Gastrocnemius medialis (tissue), 4 donors: ENCODE measurements around the gene ZNF562. TPM values are rescaled to one million over a fixed set of nuclear protein-coding genes. Genes with fewer than 3 reads are reported as not detected.
"Not testable (repeated sequence)": the region's sequence is repeated elsewhere in the genome, so short reads cannot be mapped to it uniquely, and the experiment has no call there.

Experiments
- ATAC-seq, 2 donors: fragments of 150-250 bp; one replicate each; pipeline ENCODE4 v1.9.1; 2016
- DNase-seq, 2 donors: peaks; one replicate each; pipeline ENCODE4 v3.0.0-alpha.2; 2019
- H3K27ac ChIP-seq, 4 donors: fragments of 200-600 bp; sonication (generic); 1 replicate in 1 of 4; 2 replicates in 3 of 4; pipeline ENCODE4 v1.5.1; 2016 to 2018; ENCODE audit warnings: mild to moderate bottlenecking in 2 of 4, moderate library complexity in 1 of 4
- H3K27me3 ChIP-seq, 3 donors: fragments of 200-600 bp; sonication (generic) in 2 of 3; 1 replicate in 1 of 3; 2 replicates in 2 of 3; pipeline versions ENCODE4 v1.5.1 to v1.6.0; 2016 to 2019; ENCODE audit warnings: mild to moderate bottlenecking in 1 of 3, moderate library complexity in 1 of 3
- H3K36me3 ChIP-seq, 2 donors: fragments of 200-600 bp; sonication (generic) in 1 of 2; one replicate each; pipeline ENCODE4 v1.5.1; 2017 to 2018
- H3K4me1 ChIP-seq, 2 donors: fragments of 200-600 bp; sonication (generic) in 1 of 2; one replicate each; pipeline ENCODE4 v1.5.1; 2016 to 2017; ENCODE audit warnings: mild to moderate bottlenecking in 2 of 2
- H3K4me3 ChIP-seq, 4 donors: fragments of 200-600 bp; sonication (generic) in 3 of 4; 1 replicate in 1 of 4; 2 replicates in 3 of 4; pipeline ENCODE4 v1.5.1; 2016 to 2019; ENCODE audit warnings: mild to moderate bottlenecking in 2 of 4
- H3K9me3 ChIP-seq, 3 donors: fragments of 200-600 bp; sonication (generic) in 2 of 3; 1 replicate in 1 of 3; 2 replicates in 2 of 3; pipeline ENCODE4 v1.5.1; 2016 to 2019
- POLR2A ChIP-seq, 2 donors: fragments of 450-650 bp; IDR thresholded peaks; one replicate each; pipeline ENCODE4 v1.6.1; 2017; ENCODE audit warnings: antibody characterized with exemption in 2 of 2, mild to moderate bottlenecking in 2 of 2, moderate library complexity in 2 of 2
- in situ Hi-C, 4 donors: fragments of 200-750 bp; cut with MboI; loops; one replicate each; pipeline versions ENCODE4 v1.15.0 to v1.8.0; 2017; ENCODE audit warnings: low sequenced_read_pairs in 4 of 4
- intact Hi-C: fragments of 100-400 bp; cut with DNase I; formaldehyde crosslinking; loops from one replicate; pipeline ENCODE4 v1.15.1; 2023; ENCODE audit warnings: low total_unique reads
- total RNA-seq, 4 donors: library from RNA; depleted of rRNA; stranded (reverse); fragments of >200 nt; gene quantifications; one replicate each; pipeline versions ENCODE4 v1.1.0 to v1.2.3, GENCODE V29; 2016
- TF ChIP-seq, protein P1 (sequence below), 5 experiments: fragments of 450-650 bp in 3 of 5; fragments of 200-600 bp in 2 of 5; sonication (generic) in 2 of 5; IDR thresholded peaks in 4 of 5; conservative IDR thresholded peaks in 1 of 5; 1 replicate in 4 of 5; 2 replicates in 1 of 5; pipeline ENCODE4 v1.5.1; 2016 to 2019; ENCODE audit warnings: antibody characterized with exemption in 5 of 5, mild to moderate bottlenecking in 3 of 5, moderate library complexity in 3 of 5

ZNF562 gene
- total RNA-seq, 4 donors from 2014 or later, result 3.0 to 8.1 (median 6.6) TPM

DNA sequence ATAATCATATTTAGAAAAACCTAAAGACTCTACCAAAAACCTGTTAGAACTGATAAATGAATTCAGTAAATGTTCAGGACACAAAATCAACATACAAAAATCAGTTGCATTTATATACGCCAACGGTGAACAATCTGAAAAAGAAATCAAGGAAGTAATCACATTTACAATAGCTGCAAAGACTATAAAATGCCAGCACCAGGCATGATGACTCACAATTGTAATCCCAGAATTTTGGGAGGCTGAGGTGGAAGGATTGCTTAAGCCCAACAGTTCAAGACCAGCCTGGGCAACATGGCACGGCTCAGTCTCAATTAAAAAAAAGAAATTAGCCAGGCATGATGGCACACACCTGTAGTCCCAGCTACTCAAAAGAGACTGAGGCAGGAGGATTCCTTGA lies 7.0 kb downstream of the ZNF562 start:
- Histone ChIP-seq H3K4me3 (no peak overlapping the region), H3K9me3 (peaks cover 0 to 7% (median 0%) of the 10 kb centered on the region in 3 donors), H3K4me1 (no peaks in the 10 kb centered on the region), H3K36me3 (peaks cover 0 to 16% of the 10 kb centered on the region in 2 donors), H3K27me3 (no peaks in the 10 kb centered on the region), H3K27ac (no peak overlapping the region)
- DNase-seq, result no peak
- intact Hi-C loops (no loop called here), in situ Hi-C loops (no loop called here)
- TF ChIP-seq, protein P1, sequence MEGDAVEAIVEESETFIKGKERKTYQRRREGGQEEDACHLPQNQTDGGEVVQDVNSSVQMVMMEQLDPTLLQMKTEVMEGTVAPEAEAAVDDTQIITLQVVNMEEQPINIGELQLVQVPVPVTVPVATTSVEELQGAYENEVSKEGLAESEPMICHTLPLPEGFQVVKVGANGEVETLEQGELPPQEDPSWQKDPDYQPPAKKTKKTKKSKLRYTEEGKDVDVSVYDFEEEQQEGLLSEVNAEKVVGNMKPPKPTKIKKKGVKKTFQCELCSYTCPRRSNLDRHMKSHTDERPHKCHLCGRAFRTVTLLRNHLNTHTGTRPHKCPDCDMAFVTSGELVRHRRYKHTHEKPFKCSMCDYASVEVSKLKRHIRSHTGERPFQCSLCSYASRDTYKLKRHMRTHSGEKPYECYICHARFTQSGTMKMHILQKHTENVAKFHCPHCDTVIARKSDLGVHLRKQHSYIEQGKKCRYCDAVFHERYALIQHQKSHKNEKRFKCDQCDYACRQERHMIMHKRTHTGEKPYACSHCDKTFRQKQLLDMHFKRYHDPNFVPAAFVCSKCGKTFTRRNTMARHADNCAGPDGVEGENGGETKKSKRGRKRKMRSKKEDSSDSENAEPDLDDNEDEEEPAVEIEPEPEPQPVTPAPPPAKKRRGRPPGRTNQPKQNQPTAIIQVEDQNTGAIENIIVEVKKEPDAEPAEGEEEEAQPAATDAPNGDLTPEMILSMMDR (IDR thresholded peaks at IDR 0.05 in 4 of 5, conservative IDR thresholded peaks at IDR 0.05 in 1 of 5), result no peak
- no peak for TF ChIP-seq POLR2A (IDR thresholded peaks at IDR 0.05)
- no peak for ATAC-seq

DNA sequence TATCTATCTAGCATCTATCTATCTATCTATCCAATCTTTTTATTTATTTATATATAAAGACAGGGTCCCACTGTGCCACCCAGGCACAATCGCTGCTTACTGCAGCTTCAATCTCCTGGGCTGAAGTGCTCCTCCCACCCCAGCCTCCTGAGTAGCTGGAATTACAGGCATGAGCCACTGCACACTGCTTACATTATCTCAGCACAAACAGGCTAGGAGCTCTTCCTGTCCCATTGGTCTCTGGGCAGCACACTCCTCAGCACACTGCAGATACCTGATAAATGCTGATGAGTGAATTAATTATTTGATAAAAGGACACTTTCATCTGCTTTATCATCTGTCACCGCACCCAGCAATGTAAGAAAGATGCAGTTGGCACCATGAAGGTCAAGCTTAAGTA lies 16.1 kb downstream of the ZNF562 start:
- in situ Hi-C loops, result no loop called here
- ATAC-seq (no peak), DNase-seq (no peak)
- Histone ChIP-seq H3K27me3 (no peaks in the 10 kb centered on the region), H3K27ac (no peak overlapping the region), H3K4me1 (no peaks in the 10 kb centered on the region), H3K36me3 (peaks cover 0 to 51% of the 10 kb centered on the region in 2 donors), H3K4me3 (no peak overlapping the region), H3K9me3 (peaks cover 0 to under 1% (median 0%) of the 10 kb centered on the region in 3 donors)
- intact Hi-C loops, result no loop called here
- TF ChIP-seq, protein P1 (IDR thresholded peaks at IDR 0.05 in 4 of 5, conservative IDR thresholded peaks at IDR 0.05 in 1 of 5), result no peak
- no peak for TF ChIP-seq POLR2A (IDR thresholded peaks at IDR 0.05)

DNA sequence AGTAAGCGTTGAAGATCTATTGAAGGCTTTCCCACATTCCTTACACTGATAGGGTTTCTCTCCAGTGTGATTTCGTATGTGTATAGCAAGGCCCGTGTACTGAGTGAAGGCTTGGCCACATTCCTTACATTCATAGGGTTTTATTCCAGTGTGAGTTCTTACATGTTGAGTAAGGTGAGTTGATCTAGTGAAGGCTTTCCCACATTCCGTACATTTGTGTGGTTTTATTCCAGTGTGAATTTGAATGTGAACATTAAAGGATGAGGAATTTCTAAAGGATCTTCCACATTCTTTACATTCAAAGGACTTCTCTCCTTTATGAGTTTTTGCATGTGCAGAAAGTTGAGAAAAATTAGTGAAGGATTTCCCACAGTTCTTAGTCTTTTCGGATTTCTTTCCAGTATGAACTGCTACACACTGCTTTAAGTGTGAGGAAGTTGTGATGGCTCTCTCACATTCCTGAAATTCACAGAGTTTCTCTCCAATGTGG lies 21.8 kb downstream of the ZNF562 start:
- H3K4me3 ChIP-seq, H3K27ac ChIP-seq, H3K4me1 ChIP-seq, H3K27me3 ChIP-seq, ATAC-seq, DNase-seq, in situ Hi-C loops, intact Hi-C loops: not testable (repeated sequence)
- peaks cover 4 to 76% of the 10 kb centered on the region in 2 donors for H3K36me3 ChIP-seq
- peaks cover 0 to 11% (median 2%) of the 10 kb centered on the region in 3 donors for H3K9me3 ChIP-seq

DNA sequence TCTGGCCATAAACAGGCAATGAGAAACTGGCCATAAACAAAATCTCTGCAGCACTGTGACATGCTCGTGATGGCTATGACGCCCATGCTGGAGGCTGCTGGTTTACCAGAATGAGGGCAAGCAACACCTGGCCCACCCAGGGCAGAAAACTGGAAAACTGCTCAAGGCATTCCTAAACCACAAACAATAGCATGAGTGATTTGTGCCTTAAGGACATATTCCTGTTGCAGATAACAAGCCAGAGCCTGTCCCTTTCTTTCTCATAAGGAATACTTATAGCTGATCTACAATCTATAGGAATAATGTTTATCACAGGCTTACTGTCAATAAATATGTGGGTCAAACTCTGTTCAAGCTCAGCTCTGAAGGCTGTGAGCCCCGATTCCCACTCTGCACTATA lies 23.4 kb downstream of the ZNF562 start:
- H3K4me1 ChIP-seq, H3K27me3 ChIP-seq, DNase-seq, ATAC-seq, H3K27ac ChIP-seq, in situ Hi-C loops, intact Hi-C loops, H3K4me3 ChIP-seq: not testable (repeated sequence)
- Histone ChIP-seq H3K9me3 (peaks cover 0 to 11% (median 2%) of the 10 kb centered on the region in 3 donors), H3K36me3 (peaks cover 4 to 75% of the 10 kb centered on the region in 2 donors)

DNA sequence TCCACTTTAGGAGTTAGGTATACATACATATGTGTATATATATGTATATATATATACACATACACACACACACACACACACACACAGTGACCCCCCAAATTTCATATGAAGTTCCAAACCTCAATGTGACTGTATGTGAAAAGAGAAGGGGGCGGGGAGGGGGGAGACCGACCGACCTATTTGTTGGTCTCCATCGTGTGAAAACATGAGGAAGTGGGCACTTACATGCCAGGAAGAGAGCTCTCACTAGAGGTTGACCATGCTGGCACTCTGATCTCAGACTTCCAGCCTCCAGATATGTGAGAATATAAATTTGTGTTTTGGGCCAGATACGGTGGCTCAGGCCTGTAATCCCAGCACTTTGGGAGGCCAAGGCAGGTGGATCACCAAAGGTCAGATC lies 24.6 kb downstream of the ZNF562 start:
- Histone ChIP-seq H3K4me3 (no peak overlapping the region), H3K27me3 (no peaks in the 10 kb centered on the region), H3K27ac (no peak overlapping the region), H3K36me3 (peaks cover 4 to 67% of the 10 kb centered on the region in 2 donors), H3K9me3 (peaks cover 0 to 11% (median 2%) of the 10 kb centered on the region in 3 donors), H3K4me1 (no peaks in the 10 kb centered on the region)
- no peak for ATAC-seq
- in situ Hi-C loops (no loop called here), intact Hi-C loops (no loop called here)
- no peak for DNase-seq
- TF ChIP-seq POLR2A (IDR thresholded peaks at IDR 0.05), result no peak
- TF ChIP-seq, protein P1 (IDR thresholded peaks at IDR 0.05 in 4 of 5, conservative IDR thresholded peaks at IDR 0.05 in 1 of 5), result no peak

DNA sequence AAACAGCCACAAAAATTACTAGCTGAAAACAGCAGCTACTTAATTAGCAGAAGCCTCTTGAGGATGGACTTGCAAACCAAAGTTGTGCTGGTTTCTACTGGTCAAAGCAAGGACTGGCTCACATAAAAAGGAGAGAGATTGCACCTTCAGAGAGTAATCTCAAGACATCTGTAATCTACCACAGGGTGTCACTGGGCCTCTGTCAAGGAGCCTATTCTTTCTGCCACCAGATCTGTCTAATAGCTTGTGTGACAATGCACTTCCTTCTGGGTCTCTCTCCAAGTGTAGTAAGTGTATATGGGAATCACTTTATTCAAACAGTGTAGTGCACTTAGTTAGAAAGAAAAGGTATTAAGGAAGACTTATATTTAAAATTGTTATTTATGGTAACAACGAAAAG lies 29.4 kb downstream of the ZNF562 start:
- no peak for ATAC-seq
- intact Hi-C loops, result no loop called here
- H3K36me3 ChIP-seq, result peaks cover 0 to 31% of the 10 kb centered on the region in 2 donors

More for the DNA sequence above, 29.4 kb downstream of the ZNF562 start:
- Histone ChIP-seq H3K9me3 (no peaks in the 10 kb centered on the region), H3K27ac (no peak overlapping the region), H3K4me1 (no peaks in the 10 kb centered on the region), H3K27me3 (no peaks in the 10 kb centered on the region), H3K4me3 (no peak overlapping the region)
- no peak for DNase-seq
- in situ Hi-C loops, result no loop called here
- TF ChIP-seq, protein P1 (IDR thresholded peaks at IDR 0.05 in 4 of 5, conservative IDR thresholded peaks at IDR 0.05 in 1 of 5), result no peak
- TF ChIP-seq POLR2A (IDR thresholded peaks at IDR 0.05), result no peak
